ENCODE data around the gene POLR1C. TPM values are rescaled to one million over a fixed set of nuclear protein-coding genes. Genes with fewer than 3 reads are reported as not detected.

The POLR1C gene
- total RNA-seq, 1 experiment from 2014 or later: 41.4 TPM

DNA sequence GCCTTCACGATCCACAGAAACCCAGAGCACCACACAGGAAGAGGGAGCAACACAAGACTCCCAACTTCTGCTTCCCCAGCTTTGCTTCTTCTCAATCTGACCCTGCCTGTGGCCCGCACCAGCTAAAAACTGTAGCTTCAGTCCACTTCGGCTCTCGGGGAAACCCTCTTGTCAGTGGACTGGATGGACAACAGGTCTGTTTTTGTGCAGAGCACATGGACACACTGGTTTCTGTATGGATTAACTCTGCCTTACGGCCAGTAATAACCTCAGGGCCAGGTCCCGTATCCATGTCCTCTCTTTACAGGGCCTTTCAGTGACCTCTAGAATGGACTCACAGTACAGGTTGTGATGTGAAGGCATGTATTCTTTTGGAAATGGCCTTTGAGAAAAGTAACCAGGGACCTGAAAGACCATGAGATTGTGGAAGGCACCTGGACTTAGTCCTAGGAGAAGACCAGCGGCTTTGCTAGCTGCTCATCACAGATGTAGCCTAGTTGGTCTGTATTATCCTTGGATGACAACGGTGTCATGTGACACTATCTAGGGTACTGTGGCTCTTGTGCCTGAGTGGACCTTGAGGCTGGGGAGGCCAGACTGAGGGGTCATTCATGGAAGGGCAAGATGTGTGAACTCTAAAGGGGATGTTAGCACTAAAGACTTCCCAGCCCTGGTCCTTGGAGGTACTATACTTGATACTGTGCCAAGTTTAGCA lies 5.8 kb downstream of the POLR1C start:
- BruUV-seq (replicated peaks): no TSS peak
- no peak for TF ChIP-seq EZH2 (IDR thresholded peaks at IDR 0.05; ENCODE audit: low read depth)
- TF ChIP-seq, protein P1, sequence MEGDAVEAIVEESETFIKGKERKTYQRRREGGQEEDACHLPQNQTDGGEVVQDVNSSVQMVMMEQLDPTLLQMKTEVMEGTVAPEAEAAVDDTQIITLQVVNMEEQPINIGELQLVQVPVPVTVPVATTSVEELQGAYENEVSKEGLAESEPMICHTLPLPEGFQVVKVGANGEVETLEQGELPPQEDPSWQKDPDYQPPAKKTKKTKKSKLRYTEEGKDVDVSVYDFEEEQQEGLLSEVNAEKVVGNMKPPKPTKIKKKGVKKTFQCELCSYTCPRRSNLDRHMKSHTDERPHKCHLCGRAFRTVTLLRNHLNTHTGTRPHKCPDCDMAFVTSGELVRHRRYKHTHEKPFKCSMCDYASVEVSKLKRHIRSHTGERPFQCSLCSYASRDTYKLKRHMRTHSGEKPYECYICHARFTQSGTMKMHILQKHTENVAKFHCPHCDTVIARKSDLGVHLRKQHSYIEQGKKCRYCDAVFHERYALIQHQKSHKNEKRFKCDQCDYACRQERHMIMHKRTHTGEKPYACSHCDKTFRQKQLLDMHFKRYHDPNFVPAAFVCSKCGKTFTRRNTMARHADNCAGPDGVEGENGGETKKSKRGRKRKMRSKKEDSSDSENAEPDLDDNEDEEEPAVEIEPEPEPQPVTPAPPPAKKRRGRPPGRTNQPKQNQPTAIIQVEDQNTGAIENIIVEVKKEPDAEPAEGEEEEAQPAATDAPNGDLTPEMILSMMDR (conservative IDR thresholded peaks at IDR 0.05): no peak
- H3K27me3 ChIP-seq (ENCODE audit: insufficient read depth, low read depth): no peaks in the 10 kb centered on the region
- no peaks in the 10 kb centered on the region for H3K9me3 ChIP-seq (ENCODE audit: insufficient read depth, low read depth)
- no peak for DNase-seq
- H3K9me2 ChIP-seq (ENCODE audit: insufficient read depth): no peaks in the 10 kb centered on the region
- H4K20me1 ChIP-seq (ENCODE audit: insufficient read depth): peaks cover 26% of the 10 kb centered on the region
- intact Hi-C loops (cut with micrococcal nuclease; ENCODE audit: unreplicated experiment): no loop called here
- H3K79me2 ChIP-seq (ENCODE audit: low read depth): peaks cover 25% of the 10 kb centered on the region
- H3K36me3 ChIP-seq (ENCODE audit: low read depth): peaks cover 46% of the 10 kb centered on the region
- no peak overlapping the region for H3K4me2 ChIP-seq
- no peak overlapping the region for H3K4me3 ChIP-seq
- peaks cover 87% of the 10 kb centered on the region for H3F3A ChIP-seq (ENCODE audit: insufficient read depth, low read depth)
- POLR2A ChIA-PET (ENCODE audit: unreplicated experiment): no interaction called here
- CTCF ChIA-PET: no interaction called here
- H3K27ac ChIP-seq: no peak overlapping the region
- peaks cover 19% of the 10 kb centered on the region for H3K4me1 ChIP-seq (replicated peaks; ENCODE audit: insufficient read depth)
- no peak overlapping the region for H2AFZ ChIP-seq

DNA sequence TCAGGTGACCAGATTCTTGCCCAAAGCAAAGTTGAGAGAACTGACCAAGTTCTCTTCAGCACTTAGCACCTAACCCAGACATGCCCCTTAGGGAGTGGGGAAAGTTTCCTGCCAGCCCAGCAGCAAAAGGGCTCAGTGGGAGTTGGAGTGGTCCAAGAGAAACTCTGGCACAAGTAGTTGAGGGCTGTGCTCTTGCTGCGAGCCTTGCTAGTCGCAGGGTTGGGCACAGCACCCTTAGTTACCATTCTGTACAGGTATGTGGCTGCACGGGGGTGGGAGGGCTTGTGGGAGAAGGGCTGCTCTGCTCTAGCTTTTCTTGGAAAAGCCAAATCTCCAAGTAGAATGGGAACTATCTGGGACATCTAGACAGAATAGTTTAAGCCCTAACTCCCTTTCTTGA lies 6.4 kb downstream of the POLR1C start:
- POLR2A ChIA-PET (ENCODE audit: unreplicated experiment): no interaction called here

DNA sequence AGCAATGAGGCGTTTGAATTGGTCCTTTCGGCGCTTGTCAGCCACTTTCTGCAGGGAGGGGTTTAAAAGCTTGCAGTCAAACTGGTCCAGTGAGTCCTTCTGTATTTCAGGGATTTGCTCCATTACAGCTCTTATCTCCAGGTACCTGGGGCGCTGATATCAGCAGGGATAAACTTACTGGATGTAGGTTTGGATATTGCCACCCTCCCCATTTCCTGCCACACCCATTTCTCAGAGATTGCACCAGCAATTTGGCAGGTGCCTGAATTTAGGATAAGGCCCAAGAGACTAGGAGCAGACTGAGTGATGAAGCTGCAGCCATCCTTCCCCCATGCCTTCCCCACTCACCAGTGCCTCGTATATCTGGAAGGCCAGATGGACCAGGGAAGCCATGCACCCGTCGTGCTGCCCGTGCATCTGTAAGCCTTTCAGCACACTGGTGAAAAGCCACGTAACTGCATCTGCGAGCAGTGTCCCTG lies 7.6 kb downstream of the POLR1C start:
- 0 out of 2 replicates have a peak, but pooled peaks cover 8% of the 10 kb centered on the region for H4K20me1 ChIP-seq (ENCODE audit: insufficient read depth)
- H3K9me2 ChIP-seq (ENCODE audit: insufficient read depth): no peaks in the 10 kb centered on the region
- H3F3A ChIP-seq (ENCODE audit: insufficient read depth, low read depth): peaks cover 81% of the 10 kb centered on the region
- peaks cover 8% of the 10 kb centered on the region for H3K4me1 ChIP-seq (replicated peaks; ENCODE audit: insufficient read depth)
- no peaks in the 10 kb centered on the region for H3K27me3 ChIP-seq (ENCODE audit: insufficient read depth, low read depth)
- no peak for TF ChIP-seq EZH2 (IDR thresholded peaks at IDR 0.05; ENCODE audit: low read depth)
- peaks cover 7% of the 10 kb centered on the region for H3K79me2 ChIP-seq (ENCODE audit: low read depth)
- H3K9me3 ChIP-seq (ENCODE audit: insufficient read depth, low read depth): no peaks in the 10 kb centered on the region
- H3K27ac ChIP-seq: no peak overlapping the region
- ChIA-PET CTCF (interaction anchor here (0.6 kb wide), 2 partner anchors 47 to 128 kb away, joined by 3 to 6 read pairs; no protein-coding TSS in a partner anchor), POLR2A (ENCODE audit: unreplicated experiment) (interaction anchor here (0.6 to 0.8 kb wide), 5 partner anchors 22 to 782 kb away, joined by 3 to 31 read pairs (median 4); partner anchors contain the start of genes KLC4, MRPL2, POLH and XPO5)
- H2AFZ ChIP-seq: no peak overlapping the region
- H3K36me3 ChIP-seq (ENCODE audit: low read depth): peaks cover 50% of the 10 kb centered on the region
- no TSS peak for BruUV-seq (replicated peaks)
- intact Hi-C loops (cut with micrococcal nuclease; ENCODE audit: unreplicated experiment): no loop called here
- H3K4me2 ChIP-seq: 0 out of 2 replicates have a peak overlapping the region, but pooled peaks have one; percentile 3
- peak in 1 of 2 experiments; percentile 17 for DNase-seq
- no peak overlapping the region for H3K4me3 ChIP-seq

More for the DNA sequence above, 6.4 kb downstream of the POLR1C start:
- DNase-seq: no peak
- H3K9me3 ChIP-seq (ENCODE audit: insufficient read depth, low read depth): no peaks in the 10 kb centered on the region
- no peak overlapping the region for H2AFZ ChIP-seq
- H3K9me2 ChIP-seq (ENCODE audit: insufficient read depth): no peaks in the 10 kb centered on the region
- H3F3A ChIP-seq (ENCODE audit: insufficient read depth, low read depth): peaks cover 86% of the 10 kb centered on the region
- no peak for TF ChIP-seq EZH2 (IDR thresholded peaks at IDR 0.05; ENCODE audit: low read depth)
- TF ChIP-seq, protein P1 (conservative IDR thresholded peaks at IDR 0.05): no peak
- peaks cover 16% of the 10 kb centered on the region for H3K4me1 ChIP-seq (replicated peaks; ENCODE audit: insufficient read depth)
- H4K20me1 ChIP-seq (ENCODE audit: insufficient read depth): peaks cover 20% of the 10 kb centered on the region
- no peak overlapping the region for H3K27ac ChIP-seq
- BruUV-seq (replicated peaks): no TSS peak
- CTCF ChIA-PET: no interaction called here
- no peak overlapping the region for H3K4me3 ChIP-seq
- intact Hi-C loops (cut with micrococcal nuclease; ENCODE audit: unreplicated experiment): no loop called here
- H3K36me3 ChIP-seq (ENCODE audit: low read depth): peaks cover 51% of the 10 kb centered on the region
- H3K27me3 ChIP-seq (ENCODE audit: insufficient read depth, low read depth): no peaks in the 10 kb centered on the region
- peaks cover 19% of the 10 kb centered on the region for H3K79me2 ChIP-seq (ENCODE audit: low read depth)
- no peak overlapping the region for H3K4me2 ChIP-seq
